SK-N-SH (cell line): ENCODE results near the gene BAG1. TPM values are rescaled to one million over a fixed set of nuclear protein-coding genes. Genes with fewer than 3 reads are reported as not detected.

Experiments
- CTCF ChIA-PET: fragments of 300-600, 350-600 bp; formaldehyde crosslinking; extraction: SDS; loops from one replicate; lab custom pipeline; 2021; lab: Yijun Ruan, JAX
- POLR2A ChIA-PET: fragments of 350-600 bp; sonication (Branson Sonifier 250); formaldehyde crosslinking; extraction: SDS; loops from one replicate; lab custom pipeline; 2020; ENCODE audit warnings: antibody characterized with exemption, inconsistent platforms; lab: Yijun Ruan, JAX
- DNase-seq: peaks from one replicate; pipeline ENCODE4 v3.0.0; 2012
- H2AFZ ChIP-seq: fragments of 200-600 bp; sonication (generic); 2 replicates; pipeline ENCODE4 v1.8.1; 2016; ENCODE audit warnings: antibody characterized with exemption, mild to moderate bottlenecking, low read depth
- H3F3A ChIP-seq: fragments of 200-600 bp; sonication (generic); replicated peaks from 2 replicates; pipeline ENCODE3; 2016; ENCODE audit warnings: antibody characterized with exemption, mild to moderate bottlenecking; ENCODE audit not compliant: insufficient read depth
- H3K27ac ChIP-seq, 2 experiments: fragments of 200-500 bp in 1 of 2; fragments of 200-600 bp in 1 of 2; sonication (Bioruptor generic) in 1 of 2; sonication (generic), shearing (Covaris generic) in 1 of 2; 2 replicates each; pipeline versions ENCODE4 v1.5.1 to v1.6.1; 2014 to 2016; ENCODE audit warnings: low read depth in 2 of 2, inconsistent platforms in 1 of 2, low read length in 1 of 2, mild to moderate bottlenecking in 1 of 2, mixed read lengths in 1 of 2
- H3K27me3 ChIP-seq: fragments of 200-600 bp; sonication (generic), shearing (Covaris generic); 2 replicates; pipeline ENCODE4 v1.6.1; 2016; ENCODE audit warnings: mixed run types; ENCODE audit not compliant: insufficient read depth
- H3K36me3 ChIP-seq, 2 experiments: fragments of 200-500 bp in 1 of 2; fragments of 200-600 bp in 1 of 2; sonication (Bioruptor generic) in 1 of 2; sonication (generic) in 1 of 2; replicated peaks in 1 of 2; 2 replicates each; pipeline versions ENCODE3 to v1.5.1; 2014 to 2016; ENCODE audit warnings: low read length in 1 of 2, mild to moderate bottlenecking in 1 of 2; ENCODE audit not compliant: insufficient read depth in 2 of 2, control insufficient read depth in 1 of 2
- H3K4me1 ChIP-seq, 2 experiments: fragments of 200-500 bp in 1 of 2; fragments of 200-600 bp in 1 of 2; sonication (Bioruptor generic) in 1 of 2; sonication (generic), shearing (Covaris generic) in 1 of 2; 2 replicates each; pipeline versions ENCODE4 v1.5.1 to v1.6.1; 2014 to 2016; ENCODE audit warnings: low read depth in 1 of 2, low read length in 1 of 2, mixed run types in 1 of 2; ENCODE audit not compliant: insufficient read depth in 2 of 2, control insufficient read depth in 1 of 2
- H3K4me2 ChIP-seq: fragments of 200-600 bp; sonication (generic), shearing (Covaris generic); 2 replicates; pipeline ENCODE4 v1.6.1; 2017; ENCODE audit warnings: mixed run types
- H3K4me3 ChIP-seq, 2 experiments: fragments of 200-500 bp in 1 of 2; fragments of 200-600 bp in 1 of 2; sonication (Bioruptor generic) in 1 of 2; sonication (generic), shearing (Covaris generic) in 1 of 2; 2 replicates each; pipeline versions ENCODE4 v1.5.1 to v1.8.1; 2014 to 2016; ENCODE audit warnings: low read depth in 2 of 2, inconsistent platforms in 1 of 2, low read length in 1 of 2, mild to moderate bottlenecking in 1 of 2, mixed read lengths in 1 of 2, moderate library complexity in 1 of 2
- H3K79me2 ChIP-seq: fragments of 200-600 bp; sonication (generic); 2 replicates; pipeline ENCODE4 v1.8.1; 2017; ENCODE audit warnings: mild to moderate bottlenecking; ENCODE audit not compliant: insufficient read depth
- H3K9ac ChIP-seq: fragments of 200-600 bp; sonication (generic); 2 replicates; pipeline ENCODE4 v1.6.1; 2017; ENCODE audit warnings: mixed run types
- H3K9me2 ChIP-seq: fragments of 200-600 bp; sonication (generic); 2 replicates; pipeline ENCODE4 v1.6.1; 2017; ENCODE audit warnings: mixed run types
- H3K9me3 ChIP-seq: fragments of 200-600 bp; sonication (generic); 2 replicates; pipeline ENCODE4 v1.6.1; 2017; ENCODE audit warnings: mixed run types, mild to moderate bottlenecking, moderate library complexity
- H4K20me1 ChIP-seq: fragments of 200-600 bp; sonication (generic); 2 replicates; pipeline ENCODE4 v1.6.1; 2017; ENCODE audit warnings: mild to moderate bottlenecking, mixed run types; ENCODE audit not compliant: insufficient read depth
- CHD2 ChIP-seq: fragments of 150-350 bp; IDR thresholded peaks from 2 replicates; pipeline ENCODE4 v1.6.1; 2018; ENCODE audit warnings: low read length; ENCODE audit not compliant: partially characterized antibody
- CTCF ChIP-seq: fragments of 200-600 bp; sonication (generic); IDR thresholded peaks from 2 replicates; pipeline ENCODE4 v1.6.1; 2017; ENCODE audit warnings: antibody characterized with exemption, mild to moderate bottlenecking, moderate library complexity
- ELF1 ChIP-seq: IDR thresholded peaks from 2 replicates; pipeline ENCODE4 v1.4.0; 2012
- FOSL2 ChIP-seq: IDR thresholded peaks from 2 replicates; pipeline ENCODE4 v1.4.0; 2012; ENCODE audit warnings: low read depth, mild to moderate bottlenecking, moderate library complexity, borderline replicate concordance
- FOXM1 ChIP-seq: IDR thresholded peaks from 2 replicates; pipeline ENCODE4 v1.4.0; 2012; ENCODE audit warnings: low read depth, mild to moderate bottlenecking
- MXI1 ChIP-seq: IDR thresholded peaks from 2 replicates; pipeline ENCODE4 v1.6.1; 2012; ENCODE audit warnings: mild to moderate bottlenecking, low read depth, low read length, improper control_type of control experiment
- NFIC ChIP-seq: IDR thresholded peaks from 2 replicates; pipeline ENCODE4 v1.4.0; 2012; ENCODE audit warnings: borderline replicate concordance
- POLR2AphosphoS5 ChIP-seq: IDR thresholded peaks from 2 replicates; pipeline ENCODE4 v1.6.1; 2012; ENCODE audit warnings: low read depth, low read length
- RAD21 ChIP-seq: IDR thresholded peaks from 2 replicates; pipeline ENCODE4 v1.6.1; 2012; ENCODE audit warnings: mild to moderate bottlenecking, low read length
- RFX5 ChIP-seq: IDR thresholded peaks from 2 replicates; pipeline ENCODE4 v1.6.1; 2012; ENCODE audit warnings: mild to moderate bottlenecking, improper control_type of control experiment, low read length
- SIN3A ChIP-seq: IDR thresholded peaks from 2 replicates; pipeline ENCODE4 v1.6.1; 2012; ENCODE audit warnings: low read depth, mild to moderate bottlenecking, low read length, moderate library complexity, borderline replicate concordance
- SMC3 ChIP-seq: IDR thresholded peaks from 2 replicates; pipeline ENCODE4 v1.6.1; 2012; ENCODE audit warnings: low read depth, low read length, improper control_type of control experiment
- TAF1 ChIP-seq: IDR thresholded peaks from 2 replicates; pipeline ENCODE4 v1.6.1; 2012; ENCODE audit warnings: low read depth, mild to moderate bottlenecking, low read length, moderate library complexity, borderline replicate concordance
- WGBS: methylation state at CpG from one replicate; pipeline ENCODE4 v1.1.6; 2017; ENCODE audit warnings: low lambda C conversion rate; 5-methylcytosine and 5-hydroxymethylcytosine counted together
- polyA plus RNA-seq, 3 experiments: library from polyadenylated mRNA; depleted of rRNA; stranded (reverse); fragments of >200 nt; gene quantifications; 2 replicates each; pipeline ENCODE4 v1.2.3, GENCODE V29; 2012
- TF ChIP-seq, protein P1 (sequence below): IDR thresholded peaks from 2 replicates; pipeline ENCODE4 v1.4.0; 2012; ENCODE audit warnings: low read depth, borderline replicate concordance
- TF ChIP-seq, protein P2 (sequence below): fragments of 150-350 bp; IDR thresholded peaks from 2 replicates; pipeline ENCODE4 v1.6.1; 2016; ENCODE audit warnings: mild to moderate bottlenecking, low read depth, low read length
- TF ChIP-seq, protein P3 (sequence below): fragments of 150-350 bp; IDR thresholded peaks from 2 replicates; pipeline ENCODE4 v1.6.1; 2017; ENCODE audit warnings: antibody characterized with exemption, low read length, low read depth, borderline replicate concordance
- TF ChIP-seq, protein P4 (sequence below): IDR thresholded peaks from 2 replicates; pipeline ENCODE4 v1.4.0; 2012; ENCODE audit warnings: low read depth, borderline replicate concordance
- TF ChIP-seq, protein P5 (sequence below): IDR thresholded peaks from 2 replicates; pipeline ENCODE4; 2012
- TF ChIP-seq, protein P6 (sequence below): IDR thresholded peaks from 2 replicates; pipeline ENCODE4 v1.6.1; 2012; ENCODE audit warnings: mild to moderate bottlenecking, low read depth, low read length, moderate library complexity

Gene BAG1
- polyA plus RNA-seq, 1 of the 3 experiments (the other 2 are of a cell fraction): 49.9 TPM

GRCh38 chr9:33255014-33255413, 9.5 kb downstream of the BAG1 start:
- Histone ChIP-seq H3F3A (peaks cover 5% of the 10 kb centered on the region), H3K9ac (no peak overlapping the region), H3K27ac (no peak overlapping the region), H3K79me2 (no peaks in the 10 kb centered on the region), H3K4me1 (no peaks in the 10 kb centered on the region), H3K4me2 (no peak overlapping the region), H3K4me3 (no peak overlapping the region), H3K9me2 (no peaks in the 10 kb centered on the region), H2AFZ (no peak overlapping the region), H3K36me3 (peaks cover 45 to 63% of the 10 kb centered on the region in 2 experiments), H4K20me1 (no peaks in the 10 kb centered on the region), H3K27me3 (no peaks in the 10 kb centered on the region), H3K9me3 (no peaks in the 10 kb centered on the region)
- CTCF ChIA-PET: no interaction called here
- DNase-seq: no peak
- POLR2A ChIA-PET: no interaction called here
- no peak for TF ChIP-seq ELF1
- no peak for TF ChIP-seq FOSL2
- TF ChIP-seq CHD2: no peak
- TF ChIP-seq, protein P1, sequence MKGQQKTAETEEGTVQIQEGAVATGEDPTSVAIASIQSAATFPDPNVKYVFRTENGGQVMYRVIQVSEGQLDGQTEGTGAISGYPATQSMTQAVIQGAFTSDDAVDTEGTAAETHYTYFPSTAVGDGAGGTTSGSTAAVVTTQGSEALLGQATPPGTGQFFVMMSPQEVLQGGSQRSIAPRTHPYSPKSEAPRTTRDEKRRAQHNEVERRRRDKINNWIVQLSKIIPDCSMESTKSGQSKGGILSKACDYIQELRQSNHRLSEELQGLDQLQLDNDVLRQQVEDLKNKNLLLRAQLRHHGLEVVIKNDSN: no peak
- no peak for TF ChIP-seq MXI1
- TF ChIP-seq, protein P2, sequence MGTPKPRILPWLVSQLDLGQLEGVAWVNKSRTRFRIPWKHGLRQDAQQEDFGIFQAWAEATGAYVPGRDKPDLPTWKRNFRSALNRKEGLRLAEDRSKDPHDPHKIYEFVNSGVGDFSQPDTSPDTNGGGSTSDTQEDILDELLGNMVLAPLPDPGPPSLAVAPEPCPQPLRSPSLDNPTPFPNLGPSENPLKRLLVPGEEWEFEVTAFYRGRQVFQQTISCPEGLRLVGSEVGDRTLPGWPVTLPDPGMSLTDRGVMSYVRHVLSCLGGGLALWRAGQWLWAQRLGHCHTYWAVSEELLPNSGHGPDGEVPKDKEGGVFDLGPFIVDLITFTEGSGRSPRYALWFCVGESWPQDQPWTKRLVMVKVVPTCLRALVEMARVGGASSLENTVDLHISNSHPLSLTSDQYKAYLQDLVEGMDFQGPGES: no peak
- TF ChIP-seq SIN3A: no peak
- TF ChIP-seq CTCF: no peak
- TF ChIP-seq TAF1: no peak
- no peak for TF ChIP-seq NFIC
- TF ChIP-seq RAD21: no peak
- no peak for TF ChIP-seq SMC3
- no peak for TF ChIP-seq RFX5
- TF ChIP-seq, protein P3, sequence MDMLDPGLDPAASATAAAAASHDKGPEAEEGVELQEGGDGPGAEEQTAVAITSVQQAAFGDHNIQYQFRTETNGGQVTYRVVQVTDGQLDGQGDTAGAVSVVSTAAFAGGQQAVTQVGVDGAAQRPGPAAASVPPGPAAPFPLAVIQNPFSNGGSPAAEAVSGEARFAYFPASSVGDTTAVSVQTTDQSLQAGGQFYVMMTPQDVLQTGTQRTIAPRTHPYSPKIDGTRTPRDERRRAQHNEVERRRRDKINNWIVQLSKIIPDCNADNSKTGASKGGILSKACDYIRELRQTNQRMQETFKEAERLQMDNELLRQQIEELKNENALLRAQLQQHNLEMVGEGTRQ: no peak
- TF ChIP-seq, protein P4, sequence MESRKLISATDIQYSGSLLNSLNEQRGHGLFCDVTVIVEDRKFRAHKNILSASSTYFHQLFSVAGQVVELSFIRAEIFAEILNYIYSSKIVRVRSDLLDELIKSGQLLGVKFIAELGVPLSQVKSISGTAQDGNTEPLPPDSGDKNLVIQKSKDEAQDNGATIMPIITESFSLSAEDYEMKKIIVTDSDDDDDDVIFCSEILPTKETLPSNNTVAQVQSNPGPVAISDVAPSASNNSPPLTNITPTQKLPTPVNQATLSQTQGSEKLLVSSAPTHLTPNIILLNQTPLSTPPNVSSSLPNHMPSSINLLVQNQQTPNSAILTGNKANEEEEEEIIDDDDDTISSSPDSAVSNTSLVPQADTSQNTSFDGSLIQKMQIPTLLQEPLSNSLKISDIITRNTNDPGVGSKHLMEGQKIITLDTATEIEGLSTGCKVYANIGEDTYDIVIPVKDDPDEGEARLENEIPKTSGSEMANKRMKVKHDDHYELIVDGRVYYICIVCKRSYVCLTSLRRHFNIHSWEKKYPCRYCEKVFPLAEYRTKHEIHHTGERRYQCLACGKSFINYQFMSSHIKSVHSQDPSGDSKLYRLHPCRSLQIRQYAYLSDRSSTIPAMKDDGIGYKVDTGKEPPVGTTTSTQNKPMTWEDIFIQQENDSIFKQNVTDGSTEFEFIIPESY: no peak
- TF ChIP-seq, protein P5, sequence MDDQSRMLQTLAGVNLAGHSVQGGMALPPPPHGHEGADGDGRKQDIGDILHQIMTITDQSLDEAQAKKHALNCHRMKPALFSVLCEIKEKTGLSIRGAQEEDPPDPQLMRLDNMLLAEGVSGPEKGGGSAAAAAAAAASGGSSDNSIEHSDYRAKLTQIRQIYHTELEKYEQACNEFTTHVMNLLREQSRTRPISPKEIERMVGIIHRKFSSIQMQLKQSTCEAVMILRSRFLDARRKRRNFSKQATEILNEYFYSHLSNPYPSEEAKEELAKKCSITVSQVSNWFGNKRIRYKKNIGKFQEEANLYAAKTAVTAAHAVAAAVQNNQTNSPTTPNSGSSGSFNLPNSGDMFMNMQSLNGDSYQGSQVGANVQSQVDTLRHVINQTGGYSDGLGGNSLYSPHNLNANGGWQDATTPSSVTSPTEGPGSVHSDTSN: no peak
- TF ChIP-seq, protein P6, sequence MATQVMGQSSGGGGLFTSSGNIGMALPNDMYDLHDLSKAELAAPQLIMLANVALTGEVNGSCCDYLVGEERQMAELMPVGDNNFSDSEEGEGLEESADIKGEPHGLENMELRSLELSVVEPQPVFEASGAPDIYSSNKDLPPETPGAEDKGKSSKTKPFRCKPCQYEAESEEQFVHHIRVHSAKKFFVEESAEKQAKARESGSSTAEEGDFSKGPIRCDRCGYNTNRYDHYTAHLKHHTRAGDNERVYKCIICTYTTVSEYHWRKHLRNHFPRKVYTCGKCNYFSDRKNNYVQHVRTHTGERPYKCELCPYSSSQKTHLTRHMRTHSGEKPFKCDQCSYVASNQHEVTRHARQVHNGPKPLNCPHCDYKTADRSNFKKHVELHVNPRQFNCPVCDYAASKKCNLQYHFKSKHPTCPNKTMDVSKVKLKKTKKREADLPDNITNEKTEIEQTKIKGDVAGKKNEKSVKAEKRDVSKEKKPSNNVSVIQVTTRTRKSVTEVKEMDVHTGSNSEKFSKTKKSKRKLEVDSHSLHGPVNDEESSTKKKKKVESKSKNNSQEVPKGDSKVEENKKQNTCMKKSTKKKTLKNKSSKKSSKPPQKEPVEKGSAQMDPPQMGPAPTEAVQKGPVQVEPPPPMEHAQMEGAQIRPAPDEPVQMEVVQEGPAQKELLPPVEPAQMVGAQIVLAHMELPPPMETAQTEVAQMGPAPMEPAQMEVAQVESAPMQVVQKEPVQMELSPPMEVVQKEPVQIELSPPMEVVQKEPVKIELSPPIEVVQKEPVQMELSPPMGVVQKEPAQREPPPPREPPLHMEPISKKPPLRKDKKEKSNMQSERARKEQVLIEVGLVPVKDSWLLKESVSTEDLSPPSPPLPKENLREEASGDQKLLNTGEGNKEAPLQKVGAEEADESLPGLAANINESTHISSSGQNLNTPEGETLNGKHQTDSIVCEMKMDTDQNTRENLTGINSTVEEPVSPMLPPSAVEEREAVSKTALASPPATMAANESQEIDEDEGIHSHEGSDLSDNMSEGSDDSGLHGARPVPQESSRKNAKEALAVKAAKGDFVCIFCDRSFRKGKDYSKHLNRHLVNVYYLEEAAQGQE: no peak
- no peak for TF ChIP-seq FOXM1
- TF ChIP-seq POLR2AphosphoS5: no peak
- 93% methylated on average over 8 of the region's 8 CpGs for WGBS
